GM12874 (cell line): ENCODE measurements around the gene MUC2.

ENCODE experiments used
- TF ChIP-seq, protein P1 (sequence below): IDR thresholded peaks from 2 replicates; pipeline ENCODE4 v1.5.1; 2011; ENCODE audit warnings: low read depth, mild to moderate bottlenecking, control low read depth, low read length, moderate library complexity; ENCODE audit not compliant: insufficient read depth

Gene MUC2

GRCh38 chr11:1049071-1049405 lies 25.6 kb upstream of the MUC2 start:
- TF ChIP-seq, protein P1, sequence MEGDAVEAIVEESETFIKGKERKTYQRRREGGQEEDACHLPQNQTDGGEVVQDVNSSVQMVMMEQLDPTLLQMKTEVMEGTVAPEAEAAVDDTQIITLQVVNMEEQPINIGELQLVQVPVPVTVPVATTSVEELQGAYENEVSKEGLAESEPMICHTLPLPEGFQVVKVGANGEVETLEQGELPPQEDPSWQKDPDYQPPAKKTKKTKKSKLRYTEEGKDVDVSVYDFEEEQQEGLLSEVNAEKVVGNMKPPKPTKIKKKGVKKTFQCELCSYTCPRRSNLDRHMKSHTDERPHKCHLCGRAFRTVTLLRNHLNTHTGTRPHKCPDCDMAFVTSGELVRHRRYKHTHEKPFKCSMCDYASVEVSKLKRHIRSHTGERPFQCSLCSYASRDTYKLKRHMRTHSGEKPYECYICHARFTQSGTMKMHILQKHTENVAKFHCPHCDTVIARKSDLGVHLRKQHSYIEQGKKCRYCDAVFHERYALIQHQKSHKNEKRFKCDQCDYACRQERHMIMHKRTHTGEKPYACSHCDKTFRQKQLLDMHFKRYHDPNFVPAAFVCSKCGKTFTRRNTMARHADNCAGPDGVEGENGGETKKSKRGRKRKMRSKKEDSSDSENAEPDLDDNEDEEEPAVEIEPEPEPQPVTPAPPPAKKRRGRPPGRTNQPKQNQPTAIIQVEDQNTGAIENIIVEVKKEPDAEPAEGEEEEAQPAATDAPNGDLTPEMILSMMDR, result no peak

GRCh38 chr11:1049431-1049891 lies 25.2 kb upstream of the MUC2 start:
- TF ChIP-seq, protein P1, result no peak

DNA sequence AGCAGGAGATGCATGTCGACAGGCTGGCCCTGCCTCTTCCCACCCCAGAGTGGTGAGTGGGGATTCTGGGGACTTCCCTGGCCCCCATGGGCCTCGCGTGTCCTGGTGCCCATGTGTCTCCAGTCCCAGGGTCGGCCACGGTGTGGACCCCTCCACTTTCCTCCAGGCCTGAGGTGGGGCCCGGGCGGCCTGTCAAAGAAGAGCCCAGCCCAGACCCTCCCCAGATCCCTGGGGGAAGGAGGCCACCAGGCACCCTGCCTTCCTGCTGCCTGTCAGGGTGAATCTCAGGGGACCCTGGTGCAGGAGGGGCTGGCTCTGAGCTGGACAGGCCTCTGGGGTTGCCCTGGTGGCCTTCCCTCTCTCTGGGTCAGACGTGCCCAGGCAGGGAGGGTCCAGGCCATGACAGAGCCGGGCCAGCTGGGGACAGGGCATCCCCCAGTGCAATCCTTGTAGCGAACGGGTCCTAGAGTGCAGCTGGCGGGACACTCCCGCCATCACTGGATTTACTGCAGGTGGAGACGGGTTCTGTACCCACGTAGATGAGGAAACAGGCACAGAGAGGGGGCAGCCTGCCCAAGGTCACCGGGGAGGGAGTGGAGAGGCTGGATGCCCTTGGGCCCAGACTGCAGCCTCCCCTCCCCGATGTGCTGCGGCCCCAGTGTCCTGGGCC lies 24.6 kb upstream of the MUC2 start:
- TF ChIP-seq, protein P1, result no peak

- TF ChIP-seq, protein P1, result peak; percentile 97
These were observed 23.9 kb upstream of the MUC2 start for GRCh38 chr11:1050581-1051355.

DNA sequence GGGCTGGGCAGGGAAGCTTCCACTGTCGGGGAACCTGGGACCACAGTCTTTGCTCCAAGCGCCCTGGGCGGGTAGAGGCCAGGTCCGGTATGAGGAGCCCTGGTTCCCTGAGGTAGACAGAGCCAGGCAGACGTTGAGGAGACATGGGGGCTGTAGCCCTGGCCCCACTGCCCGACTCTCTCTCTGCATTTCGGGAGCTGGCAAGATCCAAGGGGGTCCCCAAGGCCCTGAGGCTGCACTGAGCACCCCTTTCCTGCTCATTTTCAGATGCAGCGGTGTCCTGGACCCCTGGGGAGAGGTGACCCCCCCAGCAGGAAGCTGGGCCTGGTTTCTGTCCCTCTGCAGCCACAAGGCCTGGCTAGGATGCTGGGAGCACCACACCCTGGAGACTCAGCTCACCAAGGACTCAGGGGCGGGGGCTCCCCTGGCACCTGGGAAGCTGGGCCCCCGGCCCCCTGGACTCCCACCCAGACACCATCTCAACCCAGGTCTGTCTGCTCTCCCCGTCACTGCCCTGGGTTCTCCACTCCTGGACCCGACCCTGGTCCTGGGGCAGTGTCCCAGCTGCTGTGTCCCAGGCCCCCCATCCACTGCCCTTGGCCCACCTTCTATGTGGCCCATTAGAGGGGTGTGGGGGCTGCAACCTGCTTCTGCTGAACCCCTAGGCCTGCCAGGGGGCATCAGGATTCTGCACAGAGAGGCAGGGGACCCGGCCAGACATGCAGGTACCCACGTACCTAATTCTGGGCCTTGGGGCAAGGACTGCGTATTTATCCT lies 23.1 kb upstream of the MUC2 start:
- TF ChIP-seq, protein P1, result no peak

DNA sequence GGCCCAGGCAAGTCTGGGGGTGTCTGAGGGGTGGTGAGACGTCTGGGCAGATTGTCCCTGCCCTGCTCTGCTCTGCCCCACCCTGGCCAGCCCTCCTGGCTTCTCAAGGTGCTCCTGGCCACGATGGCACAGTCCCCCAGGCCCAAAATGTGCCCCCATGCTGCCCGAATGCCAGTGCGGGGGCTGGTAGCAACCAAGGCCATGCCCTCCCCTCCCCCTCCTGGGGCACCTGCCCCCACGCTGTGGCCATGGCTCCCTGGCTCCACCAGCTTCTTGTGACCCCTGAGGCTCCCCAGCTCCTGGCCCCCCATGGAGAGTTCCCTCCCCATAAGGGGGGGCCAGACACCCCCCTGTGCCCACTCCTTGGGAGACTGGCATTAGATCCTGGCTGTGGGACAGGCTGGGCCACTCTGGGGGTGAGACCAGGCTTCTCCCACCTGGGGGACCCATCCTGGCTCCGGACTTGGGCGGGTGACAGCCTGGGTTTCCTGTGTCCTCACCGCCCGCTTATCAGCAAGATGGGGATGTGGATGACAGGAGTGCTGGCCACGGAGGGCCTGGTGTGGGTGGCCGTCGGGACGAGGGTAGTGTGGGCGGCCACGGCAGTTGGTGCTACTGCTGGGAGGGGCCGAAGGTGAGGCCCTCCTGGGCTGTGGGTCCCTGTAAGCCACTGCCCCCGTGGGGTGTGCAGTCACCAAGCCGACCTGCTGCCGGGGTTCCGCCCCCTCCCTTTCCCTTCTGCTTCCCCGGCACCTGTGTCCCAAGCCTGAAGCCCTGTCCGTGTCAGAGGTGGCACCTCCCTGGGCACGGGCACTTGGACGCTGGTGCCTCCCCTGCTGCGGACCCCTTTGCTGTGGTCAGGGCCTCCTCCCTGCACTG lies 22.3 kb upstream of the MUC2 start:
- TF ChIP-seq, protein P1, result no peak
